ENCODE results near the gene TRMT10A. TPM values are rescaled to one million over a fixed set of nuclear protein-coding genes. Genes with fewer than 3 reads are reported as not detected.
A peak's percentile ranks its signal among the peaks of the same experiment; 100 is the strongest.

The TRMT10A gene
- total RNA-seq, 4 donors from 2014 or later = 6.0 to 8.1 (median 6.8) TPM; not detected in 1

DNA sequence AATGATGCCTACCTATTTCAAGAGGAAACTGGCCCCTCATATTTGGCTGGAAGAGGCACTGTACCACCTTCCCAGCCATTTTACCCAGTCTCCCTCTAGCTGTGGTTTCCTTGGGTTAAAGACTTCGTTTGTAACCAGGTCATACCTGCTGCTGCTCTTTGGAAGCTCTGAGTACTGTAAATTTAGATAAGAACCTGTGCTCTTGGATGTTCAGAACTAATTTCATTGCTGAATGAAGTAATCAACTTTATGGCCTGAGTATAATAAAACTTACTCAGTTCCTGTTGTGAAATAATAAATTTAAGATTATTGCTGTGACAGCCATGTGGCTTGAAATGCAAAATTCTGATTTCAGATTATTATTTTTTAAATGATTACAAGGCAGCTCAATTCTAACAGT, 23.0 kb upstream of the TRMT10A start:
- Histone ChIP-seq H3K36me3 (no peaks in the 10 kb centered on the region), H3K9me3 (no peaks in the 10 kb centered on the region), H3K4me1 (peaks cover 0 to 26% (median 17%) of the 10 kb centered on the region in 4 donors), H3K27ac (peak overlapping the region; percentile 9 to 45 (median 36)), H3K27me3 (no peaks in the 10 kb centered on the region), H3K4me3 (no peak overlapping the region)
- intact Hi-C loops (cut with DNase I; ENCODE audit: low total_unique reads) = no loop called here
- WGBS, 2 donors (ENCODE audit: low coverage in 1 of 2) = 0 to 35% methylated on average over 1 of the region's 1 CpG
- TF ChIP-seq CTCF (IDR thresholded peaks at IDR 0.05) (peak in 2 of 5 experiments; percentile 10 to 27), POLR2A (IDR thresholded peaks at IDR 0.05) (no peak), POLR2AphosphoS5 (IDR thresholded peaks at IDR 0.05) (no peak), EP300 (IDR thresholded peaks at IDR 0.05; ENCODE audit: low read depth) (no peak)
- DNase-seq = no peak
- in situ Hi-C loops (cut with MboI; ENCODE audit: low pct_ligation_motif_present in 1 of 4, low pct_unique_long_range_greater_than_20kb in 1 of 4, low sequenced_read_pairs in 3 of 4) = no loop called here

DNA sequence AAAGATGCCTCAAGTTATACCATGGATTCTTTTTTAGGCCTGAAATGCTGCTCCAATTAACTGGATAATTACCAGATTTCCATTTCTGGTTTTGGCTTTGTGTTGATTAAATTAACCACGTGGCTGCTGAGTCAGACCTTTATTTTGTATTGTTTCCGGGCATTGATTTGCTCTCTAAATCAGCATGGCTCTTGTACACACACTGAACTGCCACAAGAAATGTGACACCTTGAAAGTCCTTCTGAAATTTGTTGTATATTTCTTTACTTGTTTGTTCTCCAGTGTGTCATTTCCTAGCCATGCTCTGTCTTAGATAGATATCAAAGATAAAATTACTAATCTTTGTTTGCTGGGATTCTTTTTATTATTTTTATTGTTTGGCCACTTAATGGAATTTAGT, 22.5 kb upstream of the TRMT10A start:
- peaks cover 0 to 26% (median 17%) of the 10 kb centered on the region in 4 donors for H3K4me1 ChIP-seq
- no peak for DNase-seq
- no peaks in the 10 kb centered on the region for H3K9me3 ChIP-seq
- H3K27me3 ChIP-seq = no peaks in the 10 kb centered on the region
- in situ Hi-C loops (cut with MboI; ENCODE audit: low pct_ligation_motif_present in 1 of 4, low pct_unique_long_range_greater_than_20kb in 1 of 4, low sequenced_read_pairs in 3 of 4) (no loop called here), intact Hi-C loops (cut with DNase I; ENCODE audit: low total_unique reads) (no loop called here)
- TF ChIP-seq POLR2A (IDR thresholded peaks at IDR 0.05) (no peak), CTCF (IDR thresholded peaks at IDR 0.05) (no peak), POLR2AphosphoS5 (IDR thresholded peaks at IDR 0.05) (no peak), EP300 (IDR thresholded peaks at IDR 0.05; ENCODE audit: low read depth) (no peak)
- WGBS, 2 donors (ENCODE audit: low coverage in 1 of 2) = 30 to 34% methylated on average over 2 of the region's 2 CpGs
- H3K4me3 ChIP-seq = no peak overlapping the region
- no peaks in the 10 kb centered on the region for H3K36me3 ChIP-seq
- H3K27ac ChIP-seq = peak overlapping the region; percentile 9 to 45 (median 36)

DNA sequence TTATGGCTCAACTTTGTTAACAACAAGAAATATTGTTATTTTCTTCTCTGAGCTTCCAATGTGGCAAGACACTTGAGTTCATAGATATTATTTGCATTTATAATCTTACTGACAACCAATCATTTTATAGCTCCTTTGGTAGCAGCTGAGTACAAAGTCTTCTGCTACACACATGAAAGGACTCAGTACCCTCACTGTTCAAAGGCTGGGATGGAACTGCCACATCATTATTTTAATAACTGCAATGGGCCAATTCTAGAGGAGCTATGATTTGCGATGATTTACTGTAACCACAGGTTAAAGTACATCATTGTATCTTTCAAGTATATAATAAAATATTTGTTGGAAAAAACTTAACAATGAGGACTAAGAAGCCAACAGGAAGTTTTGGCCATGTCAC, 21.7 kb upstream of the TRMT10A start:
- 38 to 63% methylated on average over 1 of the region's 1 CpG for WGBS, 2 donors (ENCODE audit: low coverage in 1 of 2)
- DNase-seq = no peak
- H3K27ac ChIP-seq = no peak overlapping the region

GRCh38 chr4:99578714-99579113, 14.9 kb upstream of the TRMT10A start:
- intact Hi-C loops (cut with DNase I; ENCODE audit: low total_unique reads) (no loop called here), in situ Hi-C loops (cut with MboI; ENCODE audit: low pct_ligation_motif_present in 1 of 4, low pct_unique_long_range_greater_than_20kb in 1 of 4, low sequenced_read_pairs in 3 of 4) (no loop called here)
- Histone ChIP-seq H3K4me3 (no peak overlapping the region), H3K27ac (no peak overlapping the region), H3K4me1 (peaks cover 0 to 19% (median 10%) of the 10 kb centered on the region in 4 donors), H3K36me3 (no peaks in the 10 kb centered on the region), H3K27me3 (no peaks in the 10 kb centered on the region), H3K9me3 (no peaks in the 10 kb centered on the region)
- no peak for DNase-seq
- no peak for TF ChIP-seq POLR2AphosphoS5 (IDR thresholded peaks at IDR 0.05)
- TF ChIP-seq CTCF (IDR thresholded peaks at IDR 0.05) = no peak
- no peak for TF ChIP-seq EP300 (IDR thresholded peaks at IDR 0.05; ENCODE audit: low read depth)
- no peak for TF ChIP-seq POLR2A (IDR thresholded peaks at IDR 0.05)
- WGBS, 2 donors (ENCODE audit: low coverage in 1 of 2) = 42 to 60% methylated on average over 2 of the region's 2 CpGs

More for the DNA sequence above, 21.7 kb upstream of the TRMT10A start:
- TF ChIP-seq EP300 (IDR thresholded peaks at IDR 0.05; ENCODE audit: low read depth) (no peak), POLR2AphosphoS5 (IDR thresholded peaks at IDR 0.05) (no peak), POLR2A (IDR thresholded peaks at IDR 0.05) (no peak), CTCF (IDR thresholded peaks at IDR 0.05) (no peak)
- Histone ChIP-seq H3K9me3 (no peaks in the 10 kb centered on the region), H3K4me1 (peaks cover 0 to 26% (median 17%) of the 10 kb centered on the region in 4 donors), H3K27me3 (no peaks in the 10 kb centered on the region), H3K36me3 (no peaks in the 10 kb centered on the region), H3K4me3 (no peak overlapping the region)
- intact Hi-C loops (cut with DNase I; ENCODE audit: low total_unique reads) (no loop called here), in situ Hi-C loops (cut with MboI; ENCODE audit: low pct_ligation_motif_present in 1 of 4, low pct_unique_long_range_greater_than_20kb in 1 of 4, low sequenced_read_pairs in 3 of 4) (no loop called here)

Measured in transverse colon (tissue), 4 donors.